IMR-90 (cell line): Measurements from ENCODE around the gene HLA-DQA1. TPM values are rescaled to one million over a fixed set of nuclear protein-coding genes. Genes with fewer than 3 reads are reported as not detected.

Source experiments
- ATAC-seq: fragments of 200-7000 bp; cut with Tn5 transposase; 2 replicates; pipeline ENCODE4 v1.9.1; 2020; ENCODE audit warnings: low read depth, mild to moderate bottlenecking, moderate library complexity
- BruUV-seq: library from RNA; stranded (reverse); fragments of 400-500 nt; replicated peaks from 2 replicates; lab custom pipeline; 2021; lab: Mats Ljungman, UMichigan
- CTCF ChIA-PET: fragments of 300-600 bp; formaldehyde crosslinking; extraction: SDS; loops from one replicate; lab custom pipeline; 2021; ENCODE audit warnings: antibody characterized with exemption; lab: Yijun Ruan, JAX
- POLR2A ChIA-PET: fragments of 300-600 bp; sonication (Branson Sonifier 250); formaldehyde crosslinking; loops from one replicate; lab custom pipeline; 2022; ENCODE audit warnings: antibody characterized with exemption; ENCODE audit not compliant: unreplicated experiment; lab: Charles Lee
- DNase-seq: peaks from one replicate; pipeline ENCODE4 v3.0.0; 2013
- H2AFZ ChIP-seq: replicated peaks from 2 replicates; pipeline ENCODE3; 2013; ENCODE audit warnings: low read length, mild to moderate bottlenecking; ENCODE audit not compliant: poor library complexity
- H2AK5ac ChIP-seq: 2 replicates; pipeline ENCODE4 v1.6.1; 2013; ENCODE audit warnings: low read depth, low read length, inconsistent platforms
- H2AK9ac ChIP-seq: replicated peaks from 2 replicates; pipeline ENCODE3; 2013; ENCODE audit warnings: mild to moderate bottlenecking, low read depth, low read length, moderate library complexity; ENCODE audit not compliant: poor library complexity
- H2BK120ac ChIP-seq: 2 replicates; pipeline ENCODE4 v1.6.1; 2013; ENCODE audit warnings: low read depth, low read length, inconsistent platforms
- H2BK15ac ChIP-seq: 3 replicates; pipeline ENCODE4 v1.6.1; 2013; ENCODE audit warnings: low read depth, low read length, inconsistent platforms
- H2BK20ac ChIP-seq: 2 replicates; pipeline ENCODE4 v1.6.1; 2013; ENCODE audit warnings: low read depth, mild to moderate bottlenecking, inconsistent platforms, low read length, moderate library complexity
- H2BK5ac ChIP-seq: 2 replicates; pipeline ENCODE4 v1.6.1; 2013; ENCODE audit warnings: mild to moderate bottlenecking, low read depth, low read length, inconsistent platforms; ENCODE audit not compliant: poor library complexity, severe bottlenecking
- H3K14ac ChIP-seq: replicated peaks from 2 replicates; pipeline ENCODE4 v1.6.1; 2013; ENCODE audit warnings: low read depth, low read length, inconsistent platforms
- H3K18ac ChIP-seq: 2 replicates; pipeline ENCODE4 v1.6.1; 2013; ENCODE audit warnings: low read depth, low read length, control low read depth
- H3K23ac ChIP-seq: 2 replicates; pipeline ENCODE4 v1.6.1; 2013; ENCODE audit warnings: low read depth, low read length, inconsistent platforms
- H3K27ac ChIP-seq: 2 replicates; pipeline ENCODE4 v1.5.1; 2013; ENCODE audit warnings: mild to moderate bottlenecking, control low read depth, low read length; ENCODE audit not compliant: insufficient read depth
- H3K27me3 ChIP-seq: 2 replicates; pipeline ENCODE4 v1.6.1; 2013; ENCODE audit warnings: low read length; ENCODE audit not compliant: control insufficient read depth, insufficient read depth
- H3K36me3 ChIP-seq: 2 replicates; pipeline ENCODE4 v1.6.1; 2013; ENCODE audit warnings: low read length, mixed read lengths; ENCODE audit not compliant: control insufficient read depth, insufficient read depth
- H3K4ac ChIP-seq: 2 replicates; pipeline ENCODE4 v1.6.1; 2013; ENCODE audit warnings: low read depth, low read length, inconsistent platforms
- H3K4me1 ChIP-seq: 2 replicates; pipeline ENCODE4 v1.6.1; 2013; ENCODE audit warnings: low read length, mixed read lengths; ENCODE audit not compliant: control insufficient read depth, insufficient read depth
- H3K4me2 ChIP-seq: 2 replicates; pipeline ENCODE4 v1.6.1; 2013; ENCODE audit warnings: low read depth, mild to moderate bottlenecking, control low read depth, low read length, moderate library complexity
- H3K4me3 ChIP-seq: 2 replicates; pipeline ENCODE4 v1.5.1; 2013; ENCODE audit warnings: low read depth, mild to moderate bottlenecking, control low read depth, low read length, moderate library complexity; ENCODE audit not compliant: insufficient read depth
- H3K56ac ChIP-seq: 2 replicates; pipeline ENCODE4 v1.6.1; 2013; ENCODE audit warnings: low read length, inconsistent platforms; ENCODE audit not compliant: insufficient read depth; ENCODE audit errors: extremely low read depth
- H3K79me1 ChIP-seq, 2 experiments: 2 replicates each; pipeline ENCODE4 v1.6.1; 2013; ENCODE audit warnings: low read length in 2 of 2, inconsistent platforms in 1 of 2, low read depth in 1 of 2
- H3K9ac ChIP-seq: 2 replicates; pipeline ENCODE4 v1.6.1; 2013; ENCODE audit warnings: low read depth, low read length, control low read depth
- H3K9me1 ChIP-seq: 2 replicates; pipeline ENCODE4 v1.6.1; 2013; ENCODE audit warnings: low read length, inconsistent platforms; ENCODE audit not compliant: insufficient read depth
- H3K9me3 ChIP-seq: 2 replicates; pipeline ENCODE4 v1.6.1; 2013; ENCODE audit warnings: low read length; ENCODE audit not compliant: control insufficient read depth, insufficient read depth
- H4K20me1 ChIP-seq: 2 replicates; pipeline ENCODE4 v1.6.1; 2013; ENCODE audit warnings: low read length, inconsistent platforms; ENCODE audit not compliant: insufficient read depth
- H4K5ac ChIP-seq: 2 replicates; pipeline ENCODE4 v1.6.1; 2013; ENCODE audit warnings: mild to moderate bottlenecking, low read depth, low read length, control low read depth
- H4K8ac ChIP-seq, 2 experiments: 2 replicates each; pipeline ENCODE4 v1.6.1; 2013; ENCODE audit warnings: low read depth in 2 of 2, low read length in 2 of 2, control low read depth in 1 of 2, inconsistent platforms in 1 of 2
- H4K91ac ChIP-seq: 2 replicates; pipeline ENCODE4 v1.6.1; 2013; ENCODE audit warnings: low read depth, low read length, inconsistent platforms; ENCODE audit not compliant: insufficient read depth
- BHLHE40 ChIP-seq: fragments of 150-350 bp; IDR thresholded peaks from 2 replicates; pipeline ENCODE4 v1.6.1; 2016; ENCODE audit warnings: mild to moderate bottlenecking, low read depth, low read length
- CEBPB ChIP-seq: IDR thresholded peaks from 2 replicates; pipeline ENCODE4 v1.6.1; 2012; ENCODE audit warnings: low read depth, low read length, improper control_type of control experiment
- CHD1 ChIP-seq: IDR thresholded peaks from 2 replicates; pipeline ENCODE4 v1.6.1; 2012; ENCODE audit warnings: low read depth, low read length, improper control_type of control experiment
- FOS ChIP-seq: fragments of 150-350 bp; IDR thresholded peaks from 2 replicates; pipeline ENCODE4 v1.6.1; 2016; ENCODE audit warnings: low read depth, low read length
- MAFK ChIP-seq: IDR thresholded peaks from 2 replicates; pipeline ENCODE4 v1.6.1; 2012; ENCODE audit warnings: low read depth, low read length, improper control_type of control experiment
- MXI1 ChIP-seq: IDR thresholded peaks from 2 replicates; pipeline ENCODE4 v1.6.1; 2012; ENCODE audit warnings: low read depth, mild to moderate bottlenecking, low read length, moderate library complexity, borderline replicate concordance
- NFE2L2 ChIP-seq: fragments of 150-350 bp; IDR thresholded peaks from 2 replicates; pipeline ENCODE4 v1.6.1; 2016; ENCODE audit warnings: low read depth, mild to moderate bottlenecking, low read length
- RAD21 ChIP-seq: IDR thresholded peaks from 2 replicates; pipeline ENCODE4 v1.6.1; 2012; ENCODE audit warnings: low read length, improper control_type of control experiment
- RFX5 ChIP-seq: IDR thresholded peaks from 2 replicates; pipeline ENCODE4 v1.8.0; 2012; ENCODE audit warnings: low read depth, mild to moderate bottlenecking, low read length, moderate library complexity
- WGBS, 2 experiments: methylation state at CpG; one replicate each; pipeline versions ENCODE4 v1.1.5 to v1.1.7; 2013; ENCODE audit warnings: missing lambda C conversion rate in 2 of 2; ENCODE audit not compliant: insufficient read length in 1 of 2; ENCODE audit errors: extremely low coverage in 2 of 2; 5-methylcytosine and 5-hydroxymethylcytosine counted together
- dilution Hi-C: fragments of 300-500 bp; cut with HindIII; formaldehyde crosslinking; loops from one replicate; pipeline ENCODE4 v1.14.3; 2018; ENCODE audit warnings: low sequenced_read_pairs; ENCODE audit not compliant: unreplicated experiment
- in situ Hi-C: fragments of 300-500 bp; cut with MboI; formaldehyde crosslinking; loops from 3 replicates; pipeline ENCODE4 v1.14.3; 2019; ENCODE audit warnings: low sequenced_read_pairs, inconsistent platforms, mixed read lengths
- intact Hi-C: fragments of 100-400 bp; cut with micrococcal nuclease; formaldehyde crosslinking; loops from 2 replicates; pipeline ENCODE4 v1.10.0; 2022
- polyA plus RNA-seq, 3 experiments: library from polyadenylated mRNA; depleted of rRNA; stranded (reverse); fragments of >200 nt; gene quantifications; 2 replicates each; pipeline ENCODE4 v1.2.3, GENCODE V29; 2012; ENCODE audit warnings: low replicate concordance in 1 of 3
- total RNA-seq: library from RNA; depleted of rRNA; stranded (reverse); fragments of >200 nt; gene quantifications from 2 replicates; pipeline ENCODE4 v1.2.3, GENCODE V29; 2012
- TF ChIP-seq, protein P1 (sequence below): fragments of 150-350 bp; IDR thresholded peaks from 2 replicates; pipeline ENCODE4 v1.6.1; 2016; ENCODE audit warnings: low read depth, mild to moderate bottlenecking, low read length, moderate library complexity, borderline replicate concordance
- TF ChIP-seq, protein P2 (sequence below): conservative IDR thresholded peaks from 2 replicates; pipeline ENCODE4 v1.5.1; 2012; ENCODE audit warnings: mild to moderate bottlenecking, low read depth, low read length, improper control_type of control experiment

HLA-DQA1 gene
- total and polyA plus RNA-seq, 2 of the 4 experiments (the other 2 are of a cell fraction): not detected

DNA sequence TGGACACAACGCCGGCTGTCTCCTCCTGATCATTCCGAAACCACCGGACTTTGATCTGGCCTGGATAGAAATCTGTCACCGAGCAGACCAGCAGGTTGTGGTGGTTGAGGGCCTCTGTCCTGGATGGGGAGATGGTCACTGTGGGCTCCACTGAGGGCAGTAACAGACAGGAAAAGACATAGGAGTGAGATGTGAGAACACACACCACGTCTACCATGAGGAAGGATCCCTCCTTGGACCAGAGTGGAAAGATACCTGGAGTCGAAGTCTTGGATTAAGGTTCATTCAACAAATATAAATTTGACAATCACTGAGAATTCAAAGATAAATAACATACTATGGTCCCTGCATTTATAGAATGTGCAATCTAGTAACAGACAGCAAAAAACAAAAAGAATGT is 24.9 kb downstream of the HLA-DQA1 start (continued):
- TF ChIP-seq MXI1 (no peak), MAFK (no peak)

DNA sequence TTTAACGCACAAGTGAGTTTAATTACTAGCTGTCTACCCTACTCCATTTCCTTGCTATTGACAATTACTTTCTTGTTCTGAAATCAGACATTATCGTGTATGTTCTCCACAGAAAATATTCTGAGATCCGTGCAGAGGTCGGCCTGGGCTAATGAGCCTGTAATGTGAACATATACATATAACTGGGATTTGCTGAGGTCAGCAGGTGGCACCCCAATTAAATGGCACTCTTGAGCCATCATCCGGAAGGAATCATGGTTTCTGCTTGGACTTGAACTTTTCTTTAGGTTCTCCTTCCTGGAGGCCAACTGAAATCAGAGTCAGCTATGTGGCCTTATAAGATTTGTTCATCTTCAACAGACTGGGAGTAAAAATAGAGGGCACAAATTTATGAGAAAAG is 25.6 kb downstream of the HLA-DQA1 start:
- no peak overlapping the region for H2AK9ac ChIP-seq
- H3K9me1 ChIP-seq: no peaks in the 10 kb centered on the region
- no peak overlapping the region for H4K8ac ChIP-seq
- H3K27ac ChIP-seq: no peak overlapping the region
- ATAC-seq (no peak), DNase-seq (no peak)
- TF ChIP-seq NFE2L2 (no peak), RFX5 (no peak), MXI1 (no peak), FOS (no peak), RAD21 (no peak), BHLHE40 (no peak), CEBPB (no peak), CHD1 (no peak)
- TF ChIP-seq, protein P1, sequence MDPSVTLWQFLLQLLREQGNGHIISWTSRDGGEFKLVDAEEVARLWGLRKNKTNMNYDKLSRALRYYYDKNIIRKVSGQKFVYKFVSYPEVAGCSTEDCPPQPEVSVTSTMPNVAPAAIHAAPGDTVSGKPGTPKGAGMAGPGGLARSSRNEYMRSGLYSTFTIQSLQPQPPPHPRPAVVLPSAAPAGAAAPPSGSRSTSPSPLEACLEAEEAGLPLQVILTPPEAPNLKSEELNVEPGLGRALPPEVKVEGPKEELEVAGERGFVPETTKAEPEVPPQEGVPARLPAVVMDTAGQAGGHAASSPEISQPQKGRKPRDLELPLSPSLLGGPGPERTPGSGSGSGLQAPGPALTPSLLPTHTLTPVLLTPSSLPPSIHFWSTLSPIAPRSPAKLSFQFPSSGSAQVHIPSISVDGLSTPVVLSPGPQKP: no peak
- TF ChIP-seq, protein P2, sequence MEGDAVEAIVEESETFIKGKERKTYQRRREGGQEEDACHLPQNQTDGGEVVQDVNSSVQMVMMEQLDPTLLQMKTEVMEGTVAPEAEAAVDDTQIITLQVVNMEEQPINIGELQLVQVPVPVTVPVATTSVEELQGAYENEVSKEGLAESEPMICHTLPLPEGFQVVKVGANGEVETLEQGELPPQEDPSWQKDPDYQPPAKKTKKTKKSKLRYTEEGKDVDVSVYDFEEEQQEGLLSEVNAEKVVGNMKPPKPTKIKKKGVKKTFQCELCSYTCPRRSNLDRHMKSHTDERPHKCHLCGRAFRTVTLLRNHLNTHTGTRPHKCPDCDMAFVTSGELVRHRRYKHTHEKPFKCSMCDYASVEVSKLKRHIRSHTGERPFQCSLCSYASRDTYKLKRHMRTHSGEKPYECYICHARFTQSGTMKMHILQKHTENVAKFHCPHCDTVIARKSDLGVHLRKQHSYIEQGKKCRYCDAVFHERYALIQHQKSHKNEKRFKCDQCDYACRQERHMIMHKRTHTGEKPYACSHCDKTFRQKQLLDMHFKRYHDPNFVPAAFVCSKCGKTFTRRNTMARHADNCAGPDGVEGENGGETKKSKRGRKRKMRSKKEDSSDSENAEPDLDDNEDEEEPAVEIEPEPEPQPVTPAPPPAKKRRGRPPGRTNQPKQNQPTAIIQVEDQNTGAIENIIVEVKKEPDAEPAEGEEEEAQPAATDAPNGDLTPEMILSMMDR: no peak
- H3K14ac ChIP-seq: no peak overlapping the region
- in situ Hi-C loops (loop anchor here (5.0 kb wide), 1 partner anchor 99 kb away; the partner anchor contains the start of gene HLA-DQB2), dilution Hi-C loops (no loop called here), intact Hi-C loops (loop anchor here (10.0 kb wide), 1 partner anchor 202 kb away; no protein-coding TSS in a partner anchor)
- POLR2A ChIA-PET: no interaction called here
- H3K23ac ChIP-seq: no peak overlapping the region
- H2BK20ac ChIP-seq: no peak overlapping the region
- CTCF ChIA-PET: no interaction called here
- H3K56ac ChIP-seq: no peak overlapping the region
- no peaks in the 10 kb centered on the region for H4K20me1 ChIP-seq
- H3K4me2 ChIP-seq: no peak overlapping the region
- no peak overlapping the region for H2AFZ ChIP-seq
- H3K4me3 ChIP-seq: no peak overlapping the region
- no peak overlapping the region for H3K4ac ChIP-seq
- no CpG with 5 or more reads among the region's 5 CpGs for WGBS, 2 experiments
- no peak overlapping the region for H3K18ac ChIP-seq
- no peaks in the 10 kb centered on the region for H3K79me1 ChIP-seq
- no peak overlapping the region for H4K5ac ChIP-seq
- no peak overlapping the region for H4K91ac ChIP-seq
- H3K9me3 ChIP-seq: no peaks in the 10 kb centered on the region
- no peak overlapping the region for H3K9ac ChIP-seq
- H3K27me3 ChIP-seq: no peaks in the 10 kb centered on the region
- BruUV-seq: no TSS peak
- no peak overlapping the region for H2BK5ac ChIP-seq
- no peak overlapping the region for H2BK15ac ChIP-seq
- H2AK5ac ChIP-seq: no peak overlapping the region
- no peak overlapping the region for H2BK120ac ChIP-seq
- H3K36me3 ChIP-seq: no peaks in the 10 kb centered on the region
- no peaks in the 10 kb centered on the region for H3K4me1 ChIP-seq
